ENCODE measurements around the gene LENG8. TPM values are rescaled to one million over a fixed set of nuclear protein-coding genes. Genes with fewer than 3 reads are reported as not detected.

Gene LENG8
- total RNA-seq, 1 experiment from 2014 or later, result 238 TPM

GRCh38 chr19:54426291-54426931, 22.6 kb upstream of the LENG8 start:
- ChIA-PET POLR2A (no interaction called here), CTCF (no interaction called here)
- peaks cover 8% of the 10 kb centered on the region for H3K36me3 Mint-ChIP-seq (ENCODE audit: insufficient read depth, unreplicated experiment)
- intact Hi-C loops (cut with micrococcal nuclease), result no loop called here
- no peaks in the 10 kb centered on the region for H3K9me3 Mint-ChIP-seq (ENCODE audit: unreplicated experiment)
- BruUV-seq (replicated peaks), result no TSS peak
- peaks cover 6% of the 10 kb centered on the region for H3K4me1 Mint-ChIP-seq (ENCODE audit: insufficient read depth, unreplicated experiment)
- no peak overlapping the region for H3K4me3 Mint-ChIP-seq (ENCODE audit: unreplicated experiment)
- peaks cover 13% of the 10 kb centered on the region for H3K27me3 Mint-ChIP-seq (ENCODE audit: insufficient read depth, unreplicated experiment)
- TF ChIP-seq, protein P1, sequence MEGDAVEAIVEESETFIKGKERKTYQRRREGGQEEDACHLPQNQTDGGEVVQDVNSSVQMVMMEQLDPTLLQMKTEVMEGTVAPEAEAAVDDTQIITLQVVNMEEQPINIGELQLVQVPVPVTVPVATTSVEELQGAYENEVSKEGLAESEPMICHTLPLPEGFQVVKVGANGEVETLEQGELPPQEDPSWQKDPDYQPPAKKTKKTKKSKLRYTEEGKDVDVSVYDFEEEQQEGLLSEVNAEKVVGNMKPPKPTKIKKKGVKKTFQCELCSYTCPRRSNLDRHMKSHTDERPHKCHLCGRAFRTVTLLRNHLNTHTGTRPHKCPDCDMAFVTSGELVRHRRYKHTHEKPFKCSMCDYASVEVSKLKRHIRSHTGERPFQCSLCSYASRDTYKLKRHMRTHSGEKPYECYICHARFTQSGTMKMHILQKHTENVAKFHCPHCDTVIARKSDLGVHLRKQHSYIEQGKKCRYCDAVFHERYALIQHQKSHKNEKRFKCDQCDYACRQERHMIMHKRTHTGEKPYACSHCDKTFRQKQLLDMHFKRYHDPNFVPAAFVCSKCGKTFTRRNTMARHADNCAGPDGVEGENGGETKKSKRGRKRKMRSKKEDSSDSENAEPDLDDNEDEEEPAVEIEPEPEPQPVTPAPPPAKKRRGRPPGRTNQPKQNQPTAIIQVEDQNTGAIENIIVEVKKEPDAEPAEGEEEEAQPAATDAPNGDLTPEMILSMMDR (IDR thresholded peaks at IDR 0.05; ENCODE audit: unreplicated experiment), result no peak
- no peak for DNase-seq (ENCODE audit: unreplicated experiment)
- no peak overlapping the region for H3K27ac Mint-ChIP-seq (ENCODE audit: low read depth, unreplicated experiment)

DNA sequence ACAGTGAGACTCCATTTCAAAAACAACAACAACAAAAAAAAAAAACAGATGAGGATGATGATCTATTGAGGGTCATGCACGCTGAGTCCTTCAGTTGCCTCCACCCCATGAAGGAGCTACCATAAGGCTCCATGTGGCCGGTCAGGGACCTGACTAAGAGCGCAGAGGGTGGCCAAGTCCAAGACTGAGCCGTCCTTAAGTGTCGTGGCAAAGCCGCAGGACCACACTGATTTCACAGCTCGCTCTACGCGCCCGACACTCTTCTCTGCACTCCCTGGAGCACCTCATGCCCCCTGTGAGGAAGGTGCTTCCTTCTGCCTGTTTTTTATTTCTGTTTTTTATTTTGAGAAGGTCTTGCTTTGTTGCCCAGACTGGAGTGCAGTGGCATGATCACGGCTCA, 21.4 kb upstream of the LENG8 start:
- ChIA-PET CTCF (interaction anchor here (0.5 to 2.6 kb wide), 4 partner anchors 12 to 36 kb away, joined by 3 to 8 read pairs (median 4); partner anchors contain the start of gene TTYH1), POLR2A (interaction anchor here (0.5 to 1.1 kb wide), 2 partner anchors 12 to 14 kb away, joined by 3 read pairs; no protein-coding TSS in a partner anchor)
- Mint-ChIP-seq H3K4me1 (ENCODE audit: insufficient read depth, unreplicated experiment) (peaks cover 14% of the 10 kb centered on the region), H3K9me3 (ENCODE audit: unreplicated experiment) (no peaks in the 10 kb centered on the region), H3K36me3 (ENCODE audit: insufficient read depth, unreplicated experiment) (peaks cover 14% of the 10 kb centered on the region), H3K27me3 (ENCODE audit: insufficient read depth, unreplicated experiment) (peaks cover 13% of the 10 kb centered on the region), H3K4me3 (ENCODE audit: unreplicated experiment) (no peak overlapping the region), H3K27ac (ENCODE audit: low read depth, unreplicated experiment) (no peak overlapping the region)
- intact Hi-C loops (cut with micrococcal nuclease), result no loop called here
- TF ChIP-seq, protein P1 (IDR thresholded peaks at IDR 0.05; ENCODE audit: unreplicated experiment), result no peak
- no TSS peak for BruUV-seq (replicated peaks)
- DNase-seq (ENCODE audit: unreplicated experiment), result no peak

DNA sequence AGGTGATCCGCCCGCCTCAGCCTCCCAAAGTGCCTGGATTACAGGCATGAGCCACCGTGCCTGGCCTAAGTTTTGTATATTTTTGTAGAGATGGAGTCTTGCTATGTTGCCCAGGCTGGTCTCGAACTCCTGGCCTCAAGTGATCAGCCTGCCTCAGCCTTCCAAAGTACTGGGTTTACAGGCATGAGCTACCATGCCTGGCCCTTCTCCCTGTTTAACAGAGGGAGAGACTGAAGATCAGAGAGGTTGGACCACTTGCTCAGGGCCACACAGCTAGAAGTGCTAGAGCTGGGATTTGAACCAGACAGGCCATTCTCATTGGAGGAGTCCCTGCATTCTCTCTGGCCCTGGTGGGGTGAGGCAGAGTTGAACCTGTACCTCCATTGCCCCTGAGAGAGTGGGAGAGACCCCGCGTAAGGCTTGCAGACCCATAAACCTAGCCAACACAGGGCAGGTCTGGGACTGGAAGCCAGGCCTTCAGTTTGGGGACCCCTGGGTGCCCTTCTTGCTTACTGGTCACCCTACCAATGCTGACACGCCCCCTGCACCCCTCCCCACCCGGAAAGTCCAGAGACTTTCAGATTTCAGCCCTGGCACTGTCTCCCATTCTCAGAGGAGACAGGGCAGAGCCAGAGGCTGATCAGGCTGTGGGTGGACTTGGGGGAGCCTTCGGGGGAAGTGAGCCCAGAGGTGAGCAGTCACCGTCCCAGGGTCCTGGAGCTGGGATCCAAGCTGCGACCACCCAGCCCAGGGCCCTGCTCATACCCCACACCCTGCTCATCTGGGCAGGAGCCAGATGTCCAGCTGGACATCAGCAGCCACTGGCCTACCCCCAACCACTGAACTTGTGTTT, 20.4 kb upstream of the LENG8 start:
- Mint-ChIP-seq H3K27me3 (ENCODE audit: insufficient read depth, unreplicated experiment) (peaks cover 13% of the 10 kb centered on the region), H3K9me3 (ENCODE audit: unreplicated experiment) (no peaks in the 10 kb centered on the region), H3K4me3 (ENCODE audit: unreplicated experiment) (no peak overlapping the region), H3K36me3 (ENCODE audit: insufficient read depth, unreplicated experiment) (peaks cover 16% of the 10 kb centered on the region), H3K27ac (ENCODE audit: low read depth, unreplicated experiment) (no peak overlapping the region), H3K4me1 (ENCODE audit: insufficient read depth, unreplicated experiment) (peaks cover 14% of the 10 kb centered on the region)
- TF ChIP-seq, protein P1 (IDR thresholded peaks at IDR 0.05; ENCODE audit: unreplicated experiment), result no peak
- DNase-seq (ENCODE audit: unreplicated experiment), result no peak
- no TSS peak for BruUV-seq (replicated peaks)
- CTCF ChIA-PET, result interaction anchor here (0.9 to 2.6 kb wide), 2 partner anchors 13 to 37 kb away, joined by 5 to 8 read pairs; partner anchors contain the start of gene TTYH1
- intact Hi-C loops (cut with micrococcal nuclease), result no loop called here
- POLR2A ChIA-PET, result interaction anchor here (0.5 to 4.8 kb wide), 3 partner anchors 11 to 21 kb away, joined by 3 to 29 read pairs (median 3); partner anchors contain the start of gene LENG8

GRCh38 chr19:54429176-54429495, 19.9 kb upstream of the LENG8 start:
- ChIA-PET POLR2A (interaction anchor here (4.8 kb wide), 1 partner anchor 20 kb away, joined by 29 read pairs; the partner anchor contains the start of gene LENG8), CTCF (interaction anchor here (2.6 kb wide), 1 partner anchor 38 kb away, joined by 8 read pairs; no protein-coding TSS in a partner anchor)
- DNase-seq (ENCODE audit: unreplicated experiment), result no peak
- H3K4me3 Mint-ChIP-seq (ENCODE audit: unreplicated experiment), result no peak overlapping the region
- no TSS peak for BruUV-seq (replicated peaks)
- H3K9me3 Mint-ChIP-seq (ENCODE audit: unreplicated experiment), result no peaks in the 10 kb centered on the region
- TF ChIP-seq, protein P1 (IDR thresholded peaks at IDR 0.05; ENCODE audit: unreplicated experiment), result no peak
- no peak overlapping the region for H3K27ac Mint-ChIP-seq (ENCODE audit: low read depth, unreplicated experiment)
- H3K4me1 Mint-ChIP-seq (ENCODE audit: insufficient read depth, unreplicated experiment), result peaks cover 14% of the 10 kb centered on the region
- peaks cover 13% of the 10 kb centered on the region for H3K27me3 Mint-ChIP-seq (ENCODE audit: insufficient read depth, unreplicated experiment)
- peaks cover 16% of the 10 kb centered on the region for H3K36me3 Mint-ChIP-seq (ENCODE audit: insufficient read depth, unreplicated experiment)
- intact Hi-C loops (cut with micrococcal nuclease), result no loop called here

Measured in MCF 10A (cell line).